Transverse colon (tissue), 4 donors: ENCODE measurements around the gene NTRK3. TPM values are rescaled to one million over a fixed set of nuclear protein-coding genes. Genes with fewer than 3 reads are reported as not detected.

Experiments used
- DNase-seq: peaks from one replicate; pipeline ENCODE4 v3.0.0-alpha.2; 2019
- H3K27ac ChIP-seq, 4 donors: fragments of 200-600 bp; sonication (generic); 2 replicates each; pipeline ENCODE4 v1.5.1; 2016 to 2018; ENCODE audit warnings: inconsistent platforms in 4 of 4
- H3K27me3 ChIP-seq: fragments of 200-600 bp; sonication (generic); 2 replicates; pipeline ENCODE4 v1.5.1; 2017; ENCODE audit warnings: inconsistent platforms
- H3K36me3 ChIP-seq, 4 donors: fragments of 200-600 bp; sonication (generic); 2 replicates each; pipeline ENCODE4 v1.5.1; 2017 to 2019; ENCODE audit warnings: inconsistent platforms in 4 of 4
- H3K4me1 ChIP-seq, 4 donors: fragments of 200-600 bp; sonication (generic); 2 replicates each; pipeline ENCODE4 v1.5.1; 2017 to 2020; ENCODE audit warnings: inconsistent platforms in 4 of 4
- H3K4me3 ChIP-seq, 4 donors: fragments of 200-600 bp; sonication (generic); 1 replicate in 1 of 4; 2 replicates in 3 of 4; pipeline versions ENCODE4 v1.5.1 to v1.6.1; 2017 to 2019; ENCODE audit warnings: inconsistent platforms in 4 of 4
- H3K9me3 ChIP-seq, 2 donors: fragments of 200-600 bp; sonication (generic); 2 replicates each; pipeline ENCODE4 v1.5.1; 2017 to 2019; ENCODE audit warnings: inconsistent platforms in 2 of 2
- CTCF ChIP-seq, 5 experiments: fragments of 200-600 bp in 3 of 5; fragments of 450-650 bp in 2 of 5; sonication (generic) in 3 of 5; IDR thresholded peaks; 1 replicate in 2 of 5; 2 replicates in 3 of 5; pipeline ENCODE4 v1.5.1; 2016 to 2017; ENCODE audit warnings: antibody characterized with exemption in 5 of 5, inconsistent platforms in 3 of 5, mild to moderate bottlenecking in 2 of 5, moderate library complexity in 1 of 5
- EP300 ChIP-seq: sonication (generic); formaldehyde crosslinking; IDR thresholded peaks from one replicate; pipeline ENCODE4 v1.6.1; 2017; ENCODE audit warnings: antibody characterized with exemption, low read depth
- POLR2A ChIP-seq: fragments of 450-650 bp; IDR thresholded peaks from one replicate; pipeline ENCODE4 v1.6.1; 2016; ENCODE audit warnings: antibody characterized with exemption, mild to moderate bottlenecking, moderate library complexity
- POLR2AphosphoS5 ChIP-seq, 3 donors: sonication (generic); formaldehyde crosslinking; IDR thresholded peaks; one replicate each; pipeline ENCODE4 v1.6.1; 2016; ENCODE audit warnings: antibody characterized with exemption in 3 of 3
- WGBS, 2 donors: methylation state at CpG; one replicate each; pipeline ENCODE4 v1.1.5; 2018; ENCODE audit warnings: low coverage in 1 of 2; 5-methylcytosine and 5-hydroxymethylcytosine counted together
- in situ Hi-C, 4 donors: fragments of 200-750 bp; cut with MboI; loops; one replicate each; pipeline versions ENCODE4 v1.15.0 to v1.15.1; 2017; ENCODE audit warnings: low sequenced_read_pairs in 3 of 4, low pct_ligation_motif_present in 1 of 4, low pct_unique_long_range_greater_than_20kb in 1 of 4
- intact Hi-C: fragments of 100-400 bp; cut with DNase I; formaldehyde crosslinking; loops from one replicate; pipeline ENCODE4 v1.15.1; 2023; ENCODE audit warnings: low total_unique reads
- total RNA-seq, 4 donors: library from RNA; depleted of rRNA; stranded (reverse); fragments of >200 nt; gene quantifications; one replicate each; pipeline ENCODE4 v1.1.0, GENCODE V29; 2016

Gene NTRK3
- total RNA-seq, 4 donors from 2014 or later, result 1.1 to 2.8 (median 2.4) TPM

GRCh38 chr15:88250826-88251225 lies 5.7 kb downstream of the NTRK3 start:
- peaks cover 0 to 14% (median 1%) of the 10 kb centered on the region in 4 donors for H3K4me1 ChIP-seq
- peaks cover 55% of the 10 kb centered on the region for H3K27me3 ChIP-seq
- intact Hi-C loops, result no loop called here
- WGBS, 2 donors, result 0 to 20% methylated on average over 1 of the region's 1 CpG
- H3K27ac ChIP-seq, result no peak overlapping the region
- in situ Hi-C loops, result no loop called here
- TF ChIP-seq CTCF (IDR thresholded peaks at IDR 0.05), result no peak
- TF ChIP-seq EP300, result no peak
- TF ChIP-seq POLR2A, result no peak
- H3K9me3 ChIP-seq, result no peaks in the 10 kb centered on the region
- DNase-seq, result no peak
- no peaks in the 10 kb centered on the region for H3K36me3 ChIP-seq
- no peak overlapping the region for H3K4me3 ChIP-seq

DNA sequence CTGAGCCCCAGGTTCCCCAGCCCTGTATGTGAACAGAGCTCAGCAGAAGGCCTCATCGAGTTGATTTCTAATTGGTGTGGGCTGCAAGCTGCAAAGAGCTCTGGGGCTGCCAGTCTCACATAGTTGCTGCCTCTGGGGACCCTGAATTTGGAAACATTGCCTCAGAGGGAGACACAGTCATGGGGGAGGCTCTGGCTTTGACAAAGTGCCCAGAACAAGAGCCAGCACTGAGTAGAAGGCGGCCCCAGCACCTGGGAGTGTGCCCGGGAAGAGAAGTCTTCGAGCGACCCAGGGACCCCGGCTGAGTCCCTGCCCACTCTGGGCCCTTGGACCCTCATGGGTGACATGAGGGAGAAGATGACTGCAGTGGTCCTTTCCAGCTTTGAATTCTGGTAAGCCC lies 7.3 kb downstream of the NTRK3 start:
- no peak for DNase-seq
- Histone ChIP-seq H3K36me3 (no peaks in the 10 kb centered on the region), H3K27ac (no peak overlapping the region), H3K4me1 (peaks cover 0 to 8% (median 1%) of the 10 kb centered on the region in 4 donors), H3K27me3 (peaks cover 39% of the 10 kb centered on the region), H3K4me3 (no peak overlapping the region), H3K9me3 (no peaks in the 10 kb centered on the region)
- 76% methylated on average over 6 of the region's 6 CpGs; no CpG with 5 or more reads in 1 of the 2 donors for WGBS, 2 donors
- intact Hi-C loops (no loop called here), in situ Hi-C loops (no loop called here)
- no peak for TF ChIP-seq EP300
- no peak for TF ChIP-seq CTCF (IDR thresholded peaks at IDR 0.05)
- no peak for TF ChIP-seq POLR2A
- TF ChIP-seq POLR2AphosphoS5 (IDR thresholded peaks at IDR 0.05), result no peak

GRCh38 chr15:88247914-88248313 lies 8.6 kb downstream of the NTRK3 start:
- TF ChIP-seq CTCF (IDR thresholded peaks at IDR 0.05) (no peak), POLR2A (no peak), EP300 (no peak), POLR2AphosphoS5 (IDR thresholded peaks at IDR 0.05) (no peak)
- H3K4me3 ChIP-seq, result no peak overlapping the region
- H3K36me3 ChIP-seq, result no peaks in the 10 kb centered on the region
- no peak for DNase-seq
- H3K9me3 ChIP-seq, result no peaks in the 10 kb centered on the region
- intact Hi-C loops, result no loop called here
- H3K27me3 ChIP-seq, result peaks cover 26% of the 10 kb centered on the region
- 47% methylated on average over 4 of the region's 4 CpGs; no CpG with 5 or more reads in 1 of the 2 donors for WGBS, 2 donors
- H3K4me1 ChIP-seq, result peaks cover 0 to 8% (median 1%) of the 10 kb centered on the region in 4 donors
- no peak overlapping the region for H3K27ac ChIP-seq
- in situ Hi-C loops, result no loop called here

DNA sequence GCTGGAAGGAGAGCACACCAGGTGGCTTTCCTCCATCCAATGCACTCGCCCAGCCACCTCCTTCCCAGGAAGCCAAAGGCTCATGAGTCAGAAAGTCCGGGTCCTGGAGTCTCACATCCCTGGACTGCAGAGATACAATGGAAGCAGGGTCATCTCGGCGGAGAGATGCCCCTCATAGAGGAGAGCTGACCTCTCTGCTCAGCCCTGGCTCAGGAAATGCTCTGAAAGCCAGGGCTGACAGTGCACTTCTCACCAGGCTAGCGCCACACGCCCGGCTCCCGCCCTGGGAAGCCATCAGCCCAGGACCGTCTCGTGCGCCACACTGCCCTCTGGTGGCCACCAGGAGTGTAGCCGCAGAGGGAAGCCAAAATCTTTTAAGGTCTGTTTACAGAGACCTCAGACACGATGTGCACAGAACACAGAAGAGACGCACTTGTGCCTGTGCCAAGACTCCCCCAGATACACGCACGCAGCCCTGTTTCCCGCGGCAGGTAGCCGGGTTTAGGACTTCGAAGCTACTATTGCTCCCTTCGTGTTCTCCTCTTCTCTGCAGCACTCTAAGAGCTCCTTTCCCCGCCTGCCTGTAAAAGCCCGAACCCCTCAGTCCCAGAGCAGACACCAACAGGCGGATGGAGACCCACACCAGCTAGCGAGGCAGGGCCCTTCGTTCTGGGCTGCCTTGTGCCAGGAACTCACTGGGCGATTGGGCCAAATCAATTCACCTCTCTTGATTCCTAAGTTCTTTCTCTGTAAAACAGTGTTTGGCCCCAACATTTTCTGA lies 9.7 kb downstream of the NTRK3 start:
- intact Hi-C loops, result no loop called here
- in situ Hi-C loops, result no loop called here
- no peak overlapping the region for H3K27ac ChIP-seq
- peaks cover 0 to 8% (median 1%) of the 10 kb centered on the region in 4 donors for H3K4me1 ChIP-seq
- no peaks in the 10 kb centered on the region for H3K36me3 ChIP-seq
- DNase-seq, result peak; percentile 67
- no peaks in the 10 kb centered on the region for H3K9me3 ChIP-seq
- peaks cover 15% of the 10 kb centered on the region for H3K27me3 ChIP-seq
- TF ChIP-seq EP300 (no peak), CTCF (IDR thresholded peaks at IDR 0.05) (peak; percentile 84 to 97 (median 96)), POLR2A (no peak)
- H3K4me3 ChIP-seq, result no peak overlapping the region
- 9 to 17% methylated on average over 7 to 27 of the region's 27 CpGs for whole genome bisulfite sequencing, 2 donors
